Testis (tissue), 2 donors: Measurements from ENCODE around the gene YOD1.

Experiments used
- POLR2A ChIP-seq: fragments of 450-650 bp; IDR thresholded peaks from one replicate; pipeline ENCODE4 v1.6.1; 2017; ENCODE audit warnings: antibody characterized with exemption, mild to moderate bottlenecking, moderate library complexity
- TF ChIP-seq, protein P1 (sequence below), 3 experiments: fragments of 450-650 bp in 2 of 3; fragments of 200-600 bp in 1 of 3; sonication (generic) in 1 of 3; IDR thresholded peaks; one replicate each; pipeline ENCODE4 v1.5.1; 2016 to 2019; ENCODE audit warnings: antibody characterized with exemption in 3 of 3, mild to moderate bottlenecking in 2 of 3, moderate library complexity in 1 of 3

DNA sequence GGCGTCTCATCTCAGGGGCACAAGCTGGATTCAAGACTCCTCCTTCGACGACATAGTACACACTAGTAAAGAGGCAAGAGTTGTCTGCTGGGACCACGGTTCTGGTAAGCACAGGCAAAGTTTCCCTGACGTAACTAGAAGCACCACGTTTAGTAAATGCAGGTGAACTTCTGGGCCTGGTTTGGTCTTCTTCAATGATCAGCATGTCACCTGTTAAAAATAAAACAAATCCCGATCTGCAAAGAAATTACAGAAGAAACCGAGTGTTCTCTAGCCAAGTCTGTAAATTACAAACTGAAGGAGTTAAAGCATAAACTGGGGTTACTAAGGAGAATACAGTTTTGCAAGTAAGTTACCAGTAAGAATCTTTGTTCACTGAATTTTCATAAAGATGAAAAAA, 1.5 kb downstream of the YOD1 start:
- TF ChIP-seq, protein P1, sequence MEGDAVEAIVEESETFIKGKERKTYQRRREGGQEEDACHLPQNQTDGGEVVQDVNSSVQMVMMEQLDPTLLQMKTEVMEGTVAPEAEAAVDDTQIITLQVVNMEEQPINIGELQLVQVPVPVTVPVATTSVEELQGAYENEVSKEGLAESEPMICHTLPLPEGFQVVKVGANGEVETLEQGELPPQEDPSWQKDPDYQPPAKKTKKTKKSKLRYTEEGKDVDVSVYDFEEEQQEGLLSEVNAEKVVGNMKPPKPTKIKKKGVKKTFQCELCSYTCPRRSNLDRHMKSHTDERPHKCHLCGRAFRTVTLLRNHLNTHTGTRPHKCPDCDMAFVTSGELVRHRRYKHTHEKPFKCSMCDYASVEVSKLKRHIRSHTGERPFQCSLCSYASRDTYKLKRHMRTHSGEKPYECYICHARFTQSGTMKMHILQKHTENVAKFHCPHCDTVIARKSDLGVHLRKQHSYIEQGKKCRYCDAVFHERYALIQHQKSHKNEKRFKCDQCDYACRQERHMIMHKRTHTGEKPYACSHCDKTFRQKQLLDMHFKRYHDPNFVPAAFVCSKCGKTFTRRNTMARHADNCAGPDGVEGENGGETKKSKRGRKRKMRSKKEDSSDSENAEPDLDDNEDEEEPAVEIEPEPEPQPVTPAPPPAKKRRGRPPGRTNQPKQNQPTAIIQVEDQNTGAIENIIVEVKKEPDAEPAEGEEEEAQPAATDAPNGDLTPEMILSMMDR (IDR thresholded peaks at IDR 0.05): no peak
- TF ChIP-seq POLR2A: no peak
